Osteoblast (primary cell): ENCODE measurements around the gene MED10. TPM values are rescaled to one million over a fixed set of nuclear protein-coding genes. Genes with fewer than 3 reads are reported as not detected.

ENCODE experiments used
- DNase-seq: peaks from one replicate; pipeline ENCODE4 v3.0.0; 2011; ENCODE audit warnings: low spot score, mixed read lengths; ENCODE audit not compliant: insufficient read length; ENCODE audit errors: missing footprints
- H2AFZ ChIP-seq: 2 replicates; pipeline ENCODE4 v1.6.0; 2011; ENCODE audit warnings: mild to moderate bottlenecking, low read length
- H3K27ac ChIP-seq: 2 replicates; pipeline ENCODE4 v1.5.1; 2011; ENCODE audit warnings: mild to moderate bottlenecking, low read depth, low read length, moderate library complexity
- H3K27me3 ChIP-seq: 2 replicates; pipeline ENCODE4 v1.6.0; 2012; ENCODE audit warnings: mild to moderate bottlenecking, control low read depth, inconsistent platforms, low read length, moderate library complexity; ENCODE audit not compliant: insufficient read depth
- H3K36me3 ChIP-seq: 2 replicates; pipeline ENCODE4 v1.5.1; 2011; ENCODE audit warnings: mild to moderate bottlenecking, low read length, control low read depth, moderate library complexity; ENCODE audit not compliant: insufficient read depth
- H3K4me1 ChIP-seq: 2 replicates; pipeline ENCODE4 v1.5.1; 2011; ENCODE audit warnings: mild to moderate bottlenecking, low read length, control low read depth, moderate library complexity; ENCODE audit not compliant: insufficient read depth
- H3K4me2 ChIP-seq: 2 replicates; pipeline ENCODE4 v1.6.0; 2011; ENCODE audit warnings: mild to moderate bottlenecking, low read length; ENCODE audit not compliant: insufficient read depth
- H3K4me3 ChIP-seq: fragments of 200-600 bp; sonication (generic); 3 replicates; pipeline ENCODE4 v1.5.1; 2012; ENCODE audit warnings: mild to moderate bottlenecking, low read length, inconsistent platforms; ENCODE audit not compliant: insufficient read depth
- H3K79me2 ChIP-seq: 2 replicates; pipeline ENCODE4 v1.6.0; 2012; ENCODE audit warnings: mild to moderate bottlenecking, low read length, control low read depth, inconsistent platforms; ENCODE audit not compliant: insufficient read depth
- H3K9me3 ChIP-seq: 2 replicates; pipeline ENCODE4 v1.5.1; 2011; ENCODE audit warnings: low read depth, low read length, control low read depth
- H4K20me1 ChIP-seq: 2 replicates; pipeline ENCODE4 v1.6.0; 2012; ENCODE audit warnings: mild to moderate bottlenecking, low read length, control low read depth; ENCODE audit not compliant: insufficient read depth
- total RNA-seq: library from RNA; depleted of rRNA; stranded (reverse); fragments of >200 nt; gene quantifications from 2 replicates; pipeline ENCODE4 v1.2.3, GENCODE V29; 2012
- TF ChIP-seq, protein P1 (sequence below): IDR thresholded peaks from 2 replicates; pipeline ENCODE4 v1.5.1; 2011; ENCODE audit warnings: mild to moderate bottlenecking, low read depth, low read length, moderate library complexity; ENCODE audit errors: extremely low read depth

MED10 gene
- total RNA-seq, 1 donor: 13.4 TPM

DNA sequence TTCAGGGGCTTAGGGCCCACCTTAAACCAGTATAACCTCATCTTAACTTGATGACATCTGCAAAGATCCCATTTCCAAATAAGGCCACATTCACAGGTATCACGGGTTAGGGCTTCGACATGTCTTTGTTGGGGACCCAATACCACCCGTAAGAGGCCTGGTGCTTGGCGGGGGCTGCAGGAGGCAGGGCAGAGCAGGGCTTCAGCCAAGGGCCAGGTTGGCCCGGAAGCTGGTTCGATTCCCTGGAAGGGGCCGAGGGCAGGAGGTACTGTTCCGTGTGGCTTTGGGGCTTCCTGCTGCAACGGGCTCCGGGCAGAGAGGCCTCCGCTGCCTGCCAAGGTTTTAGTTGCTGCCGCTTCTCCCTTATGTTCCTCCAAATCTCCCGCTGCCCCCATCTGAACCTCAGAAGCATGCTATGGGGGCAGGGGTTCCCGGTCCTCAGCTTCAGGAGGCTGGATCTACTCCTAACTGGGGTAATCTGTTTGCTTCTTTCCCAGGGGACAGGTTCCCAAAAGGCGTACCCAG is 29.8 kb downstream of the MED10 start:
- TF ChIP-seq, protein P1, sequence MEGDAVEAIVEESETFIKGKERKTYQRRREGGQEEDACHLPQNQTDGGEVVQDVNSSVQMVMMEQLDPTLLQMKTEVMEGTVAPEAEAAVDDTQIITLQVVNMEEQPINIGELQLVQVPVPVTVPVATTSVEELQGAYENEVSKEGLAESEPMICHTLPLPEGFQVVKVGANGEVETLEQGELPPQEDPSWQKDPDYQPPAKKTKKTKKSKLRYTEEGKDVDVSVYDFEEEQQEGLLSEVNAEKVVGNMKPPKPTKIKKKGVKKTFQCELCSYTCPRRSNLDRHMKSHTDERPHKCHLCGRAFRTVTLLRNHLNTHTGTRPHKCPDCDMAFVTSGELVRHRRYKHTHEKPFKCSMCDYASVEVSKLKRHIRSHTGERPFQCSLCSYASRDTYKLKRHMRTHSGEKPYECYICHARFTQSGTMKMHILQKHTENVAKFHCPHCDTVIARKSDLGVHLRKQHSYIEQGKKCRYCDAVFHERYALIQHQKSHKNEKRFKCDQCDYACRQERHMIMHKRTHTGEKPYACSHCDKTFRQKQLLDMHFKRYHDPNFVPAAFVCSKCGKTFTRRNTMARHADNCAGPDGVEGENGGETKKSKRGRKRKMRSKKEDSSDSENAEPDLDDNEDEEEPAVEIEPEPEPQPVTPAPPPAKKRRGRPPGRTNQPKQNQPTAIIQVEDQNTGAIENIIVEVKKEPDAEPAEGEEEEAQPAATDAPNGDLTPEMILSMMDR: no peak
- no peaks in the 10 kb centered on the region for H3K79me2 ChIP-seq
- no peak overlapping the region for H2AFZ ChIP-seq
- no peaks in the 10 kb centered on the region for H3K9me3 ChIP-seq
- DNase-seq: no peak
- no peaks in the 10 kb centered on the region for H3K27me3 ChIP-seq
- no peak overlapping the region for H3K27ac ChIP-seq
- no peaks in the 10 kb centered on the region for H3K36me3 ChIP-seq
- no peak overlapping the region for H3K4me2 ChIP-seq
- H3K4me1 ChIP-seq: no peaks in the 10 kb centered on the region
- H3K4me3 ChIP-seq: no peak overlapping the region
- H4K20me1 ChIP-seq: no peaks in the 10 kb centered on the region

GRCh38 chr5:6347673-6348072 is 30.7 kb downstream of the MED10 start:
- H3K4me3 ChIP-seq: no peak overlapping the region
- no peaks in the 10 kb centered on the region for H3K79me2 ChIP-seq
- no peaks in the 10 kb centered on the region for H3K27me3 ChIP-seq
- no peaks in the 10 kb centered on the region for H3K9me3 ChIP-seq
- H3K4me2 ChIP-seq: no peak overlapping the region
- no peaks in the 10 kb centered on the region for H3K4me1 ChIP-seq
- DNase-seq: no peak
- TF ChIP-seq, protein P1: no peak
- H4K20me1 ChIP-seq: no peaks in the 10 kb centered on the region
- no peak overlapping the region for H3K27ac ChIP-seq
- H3K36me3 ChIP-seq: no peaks in the 10 kb centered on the region
- no peak overlapping the region for H2AFZ ChIP-seq

DNA sequence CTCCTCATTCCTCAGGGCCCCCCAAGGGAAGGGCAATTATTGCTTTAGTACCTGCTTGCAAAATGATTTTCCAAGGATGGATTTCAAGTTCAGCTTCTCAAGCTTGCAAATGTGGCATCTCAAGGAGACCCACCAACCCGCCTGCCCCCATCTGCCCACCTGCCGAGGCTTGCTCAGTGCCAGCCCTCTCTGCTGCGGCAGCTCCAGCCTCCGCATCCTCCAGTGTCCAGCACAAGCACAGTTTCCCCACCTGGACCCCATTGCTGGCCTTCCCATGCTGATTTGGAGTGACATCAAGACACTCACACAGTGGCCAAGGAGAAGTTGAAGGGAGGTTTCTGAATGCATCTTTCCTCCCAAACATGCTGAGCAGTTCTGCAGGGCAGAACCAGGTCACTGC is 31.2 kb downstream of the MED10 start:
- H3K9me3 ChIP-seq: no peaks in the 10 kb centered on the region
- no peaks in the 10 kb centered on the region for H3K27me3 ChIP-seq
- H3K4me1 ChIP-seq: no peaks in the 10 kb centered on the region
- TF ChIP-seq, protein P1: no peak
- no peaks in the 10 kb centered on the region for H3K79me2 ChIP-seq
- no peak for DNase-seq
- H3K27ac ChIP-seq: no peak overlapping the region
- no peaks in the 10 kb centered on the region for H4K20me1 ChIP-seq
- H3K4me2 ChIP-seq: no peak overlapping the region
- no peak overlapping the region for H3K4me3 ChIP-seq
- H3K36me3 ChIP-seq: no peaks in the 10 kb centered on the region
- H2AFZ ChIP-seq: no peak overlapping the region

GRCh38 chr5:6344593-6344989 is 33.8 kb downstream of the MED10 start:
- no peaks in the 10 kb centered on the region for H3K4me1 ChIP-seq
- no peaks in the 10 kb centered on the region for H3K79me2 ChIP-seq
- DNase-seq: no peak
- no peaks in the 10 kb centered on the region for H3K9me3 ChIP-seq
- no peak overlapping the region for H2AFZ ChIP-seq
- no peak overlapping the region for H3K27ac ChIP-seq
- H3K4me2 ChIP-seq: no peak overlapping the region
- H4K20me1 ChIP-seq: no peaks in the 10 kb centered on the region
- H3K36me3 ChIP-seq: no peaks in the 10 kb centered on the region
- no peaks in the 10 kb centered on the region for H3K27me3 ChIP-seq
- TF ChIP-seq, protein P1: no peak
- H3K4me3 ChIP-seq: no peak overlapping the region
